Progenitor cell of endocrine pancreas (in vitro differentiated cells): ENCODE data around the gene FRRS1. TPM values are rescaled to one million over a fixed set of nuclear protein-coding genes. Genes with fewer than 3 reads are reported as not detected.

Source experiments
- DNase-seq: peaks from one replicate; pipeline ENCODE4 v3.0.0; 2021; ENCODE audit warnings: low spot score; ENCODE audit not compliant: unreplicated experiment
- H3K27ac Mint-ChIP-seq: 2 replicates; pipeline ENCODE4 v1.8.0; 2021; ENCODE audit warnings: mild to moderate bottlenecking, moderate library complexity, mixed read lengths
- H3K27me3 Mint-ChIP-seq: 2 replicates; pipeline ENCODE4 v1.8.0; 2021; ENCODE audit warnings: mixed read lengths
- H3K36me3 Mint-ChIP-seq: 2 replicates; pipeline ENCODE4 v1.8.0; 2022; ENCODE audit warnings: mixed read lengths; ENCODE audit not compliant: insufficient read depth
- H3K4me1 Mint-ChIP-seq: 2 replicates; pipeline ENCODE4 v1.8.0; 2021; ENCODE audit warnings: low read depth, mixed read lengths
- H3K4me3 Mint-ChIP-seq: 2 replicates; pipeline ENCODE4 v1.8.0; 2021; ENCODE audit warnings: low read depth, mild to moderate bottlenecking, moderate library complexity, mixed read lengths
- H3K9me3 Mint-ChIP-seq: 2 replicates; pipeline ENCODE4 v1.8.0; 2021; ENCODE audit warnings: low read depth, mixed read lengths
- total RNA-seq: library from RNA; stranded (reverse); gene quantifications from 2 replicates; pipeline ENCODE4 v1.2.1, GENCODE V29; 2021
- TF ChIP-seq, protein P1 (sequence below): fragments of 200-600 bp; sonication (generic); IDR thresholded peaks from one replicate; pipeline ENCODE4 v1.5.0; 2021; ENCODE audit warnings: antibody characterized with exemption, mild to moderate bottlenecking; ENCODE audit not compliant: unreplicated experiment

FRRS1 gene
- total RNA-seq, 1 donor from 2014 or later, result 8.6 TPM

GRCh38 chr1:99726407-99726806 is 40.0 kb downstream of the FRRS1 start:
- Mint-ChIP-seq H3K4me1 (no peaks in the 10 kb centered on the region), H3K9me3 (no peaks in the 10 kb centered on the region), H3K27ac (no peak overlapping the region), H3K27me3 (no peaks in the 10 kb centered on the region), H3K36me3 (peaks cover 5% of the 10 kb centered on the region), H3K4me3 (no peak overlapping the region)
- no peak for DNase-seq
- TF ChIP-seq, protein P1, sequence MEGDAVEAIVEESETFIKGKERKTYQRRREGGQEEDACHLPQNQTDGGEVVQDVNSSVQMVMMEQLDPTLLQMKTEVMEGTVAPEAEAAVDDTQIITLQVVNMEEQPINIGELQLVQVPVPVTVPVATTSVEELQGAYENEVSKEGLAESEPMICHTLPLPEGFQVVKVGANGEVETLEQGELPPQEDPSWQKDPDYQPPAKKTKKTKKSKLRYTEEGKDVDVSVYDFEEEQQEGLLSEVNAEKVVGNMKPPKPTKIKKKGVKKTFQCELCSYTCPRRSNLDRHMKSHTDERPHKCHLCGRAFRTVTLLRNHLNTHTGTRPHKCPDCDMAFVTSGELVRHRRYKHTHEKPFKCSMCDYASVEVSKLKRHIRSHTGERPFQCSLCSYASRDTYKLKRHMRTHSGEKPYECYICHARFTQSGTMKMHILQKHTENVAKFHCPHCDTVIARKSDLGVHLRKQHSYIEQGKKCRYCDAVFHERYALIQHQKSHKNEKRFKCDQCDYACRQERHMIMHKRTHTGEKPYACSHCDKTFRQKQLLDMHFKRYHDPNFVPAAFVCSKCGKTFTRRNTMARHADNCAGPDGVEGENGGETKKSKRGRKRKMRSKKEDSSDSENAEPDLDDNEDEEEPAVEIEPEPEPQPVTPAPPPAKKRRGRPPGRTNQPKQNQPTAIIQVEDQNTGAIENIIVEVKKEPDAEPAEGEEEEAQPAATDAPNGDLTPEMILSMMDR, result no peak

- Mint-ChIP-seq H3K27ac (no peak overlapping the region), H3K4me1 (no peaks in the 10 kb centered on the region), H3K36me3 (peaks cover 5% of the 10 kb centered on the region), H3K27me3 (no peaks in the 10 kb centered on the region), H3K9me3 (no peaks in the 10 kb centered on the region), H3K4me3 (no peak overlapping the region)
- TF ChIP-seq, protein P1, result no peak
- no peak for DNase-seq
Measured at GRCh38 chr1:99725996-99726395, 40.4 kb downstream of the FRRS1 start.

DNA sequence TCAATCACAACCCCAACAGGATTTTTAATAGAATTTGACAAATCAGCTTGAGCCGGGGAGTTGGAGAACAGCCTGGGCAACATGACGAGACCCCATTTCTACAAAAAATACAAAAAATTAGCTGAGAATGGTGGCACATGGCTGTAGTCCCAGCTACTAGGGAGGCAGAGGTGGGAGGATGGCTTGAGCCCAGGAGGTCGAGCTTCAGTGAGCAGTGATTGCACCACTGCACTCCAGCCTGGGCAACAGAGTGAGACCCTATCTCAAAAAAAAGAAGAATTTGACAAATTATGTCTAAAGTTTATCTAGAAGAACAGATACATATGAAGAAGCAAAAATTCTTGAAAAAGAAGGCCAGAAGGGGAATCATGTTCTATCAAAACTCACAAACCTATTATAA is 43.2 kb downstream of the FRRS1 start:
- H3K27ac Mint-ChIP-seq, result no peak overlapping the region
- TF ChIP-seq, protein P1, result no peak
- H3K36me3 Mint-ChIP-seq, result no peaks in the 10 kb centered on the region

GRCh38 chr1:99717005-99717404 is 49.4 kb downstream of the FRRS1 start:
- Mint-ChIP-seq H3K4me1 (no peaks in the 10 kb centered on the region), H3K4me3 (no peak overlapping the region), H3K27ac (no peak overlapping the region), H3K36me3 (peaks cover 7% of the 10 kb centered on the region), H3K9me3 (no peaks in the 10 kb centered on the region), H3K27me3 (no peaks in the 10 kb centered on the region)
- TF ChIP-seq, protein P1, result no peak
- no peak for DNase-seq

More for the DNA sequence above, 43.2 kb downstream of the FRRS1 start:
- H3K4me3 Mint-ChIP-seq, result no peak overlapping the region
- DNase-seq, result no peak
- no peaks in the 10 kb centered on the region for H3K9me3 Mint-ChIP-seq
- no peaks in the 10 kb centered on the region for H3K4me1 Mint-ChIP-seq
- no peaks in the 10 kb centered on the region for H3K27me3 Mint-ChIP-seq

DNA sequence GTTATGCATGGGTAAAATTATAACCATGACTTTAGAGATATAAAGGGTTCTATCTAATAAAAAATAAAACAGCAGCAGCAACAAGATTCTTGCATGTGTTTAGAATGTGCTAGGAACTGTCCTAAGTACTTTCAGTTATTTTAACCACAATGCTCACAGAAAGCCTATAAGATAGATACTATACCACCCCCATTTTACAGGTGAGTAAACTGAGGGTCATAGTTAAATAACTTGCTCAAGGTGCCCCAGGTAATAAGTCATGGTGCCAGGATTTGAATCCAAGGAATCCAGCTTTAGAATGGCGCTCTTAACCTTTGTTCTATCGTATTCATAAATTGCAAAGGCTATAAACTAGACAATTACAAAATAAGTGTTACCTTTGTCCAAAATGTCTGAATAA is 53.4 kb downstream of the FRRS1 start:
- Mint-ChIP-seq H3K9me3 (no peaks in the 10 kb centered on the region), H3K36me3 (peaks cover 11% of the 10 kb centered on the region), H3K4me3 (no peak overlapping the region), H3K27ac (no peak overlapping the region), H3K4me1 (no peaks in the 10 kb centered on the region), H3K27me3 (no peaks in the 10 kb centered on the region)
- DNase-seq, result no peak
- TF ChIP-seq, protein P1, result no peak
